Activated CD8-positive, alpha-beta memory T cell treated with anti-CD3 and anti-CD28 coated beads, Interleukin-2, amount 10 ng/mL, durations not matched to agents 7 days and 5 days (primary cell): ENCODE results near the gene TSPAN16. TPM values are rescaled to one million over a fixed set of nuclear protein-coding genes. Genes with fewer than 3 reads are reported as not detected.

Source experiments
- ATAC-seq: fragments of 150-1000 bp; cut with Tn5 transposase; one replicate; pipeline ENCODE4 v1.10.0; 2021; ENCODE audit warnings: moderate library complexity
- CTCF ChIA-PET: fragments of 350-600 bp; sonication (Branson Sonifier 250); formaldehyde crosslinking; loops from one replicate; lab custom pipeline; 2021; ENCODE audit warnings: antibody characterized with exemption; lab: Charles Lee
- DNase-seq: peaks from one replicate; pipeline ENCODE4 v3.0.0-alpha.2; 2020
- H3K27ac Mint-ChIP-seq: one replicate; pipeline ENCODE4 v1.8.0; 2021; ENCODE audit warnings: mild to moderate bottlenecking, mixed read lengths
- H3K27me3 Mint-ChIP-seq: one replicate; pipeline ENCODE4 v1.8.0; 2021; ENCODE audit warnings: mixed read lengths
- H3K36me3 Mint-ChIP-seq: one replicate; pipeline ENCODE4 v1.8.0; 2021; ENCODE audit warnings: mild to moderate bottlenecking, mixed read lengths
- H3K4me1 Mint-ChIP-seq: one replicate; pipeline ENCODE4 v1.8.0; 2021; ENCODE audit warnings: mixed read lengths
- H3K4me3 Mint-ChIP-seq: one replicate; pipeline ENCODE4 v1.8.0; 2021; ENCODE audit warnings: mild to moderate bottlenecking, moderate library complexity, mixed read lengths
- H3K9me3 Mint-ChIP-seq: one replicate; pipeline ENCODE4 v1.8.0; 2022; ENCODE audit warnings: low read depth, mixed read lengths
- total RNA-seq, 2 experiments: library from RNA; stranded (reverse); gene quantifications; one replicate each; pipeline ENCODE4 v1.2.3, GENCODE V29; 2021

TSPAN16 gene, protein sequence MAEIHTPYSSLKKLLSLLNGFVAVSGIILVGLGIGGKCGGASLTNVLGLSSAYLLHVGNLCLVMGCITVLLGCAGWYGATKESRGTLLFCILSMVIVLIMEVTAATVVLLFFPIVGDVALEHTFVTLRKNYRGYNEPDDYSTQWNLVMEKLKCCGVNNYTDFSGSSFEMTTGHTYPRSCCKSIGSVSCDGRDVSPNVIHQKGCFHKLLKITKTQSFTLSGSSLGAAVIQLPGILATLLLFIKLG
- not detected for total RNA-seq

DNA sequence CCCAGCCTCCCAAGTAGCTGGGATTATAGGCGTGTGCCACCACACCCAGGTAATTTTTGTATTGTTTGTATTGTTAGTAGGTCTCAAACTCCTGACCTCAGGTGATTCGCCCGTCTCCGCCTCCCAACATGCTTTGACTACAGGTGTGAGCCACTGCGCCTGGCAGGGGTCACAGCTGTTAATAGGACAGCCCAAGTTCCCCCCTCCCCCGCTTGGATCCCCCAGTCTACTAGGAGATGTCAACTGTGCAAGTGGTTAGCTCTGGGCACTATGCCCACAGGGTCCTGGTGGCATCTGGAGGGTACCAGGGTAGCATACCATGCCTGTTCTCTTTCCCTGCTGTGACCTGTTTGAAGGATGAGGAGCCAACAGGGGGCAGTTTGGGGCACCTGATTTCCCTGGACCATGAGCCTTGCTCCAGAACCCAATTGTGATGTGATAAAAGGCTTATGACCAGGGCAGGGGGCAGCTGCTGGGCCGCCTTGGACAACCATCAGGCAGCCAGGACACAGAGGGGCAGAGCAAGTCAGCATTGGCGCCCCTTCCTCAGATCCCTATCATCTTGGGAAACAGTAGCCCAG lies at the start of gene TSPAN16:
TSPAN16 (plus strand) TSS at position 496 of the 581 bp plus-strand sequence. CDS start 138 bp downstream, outside the sequence.
- H3K27me3 Mint-ChIP-seq, result peaks cover 45% of the 10 kb centered on the region
- no peaks in the 10 kb centered on the region for H3K9me3 Mint-ChIP-seq
- CTCF ChIA-PET, result interaction anchor here (0.5 to 2.2 kb wide), 7 partner anchors 16 to 411 kb away, joined by 3 to 15 read pairs (median 4); partner anchors contain the start of gene SWSAP1
- H3K27ac Mint-ChIP-seq, result no peak within 1 kb of the TSS
- H3K4me3 Mint-ChIP-seq, result no peak within 1 kb of the TSS
- no peaks in the 10 kb centered on the region for H3K36me3 Mint-ChIP-seq
- DNase-seq (no peak), ATAC-seq (no peak)
- peaks cover 5% of the 10 kb centered on the region for H3K4me1 Mint-ChIP-seq

DNA sequence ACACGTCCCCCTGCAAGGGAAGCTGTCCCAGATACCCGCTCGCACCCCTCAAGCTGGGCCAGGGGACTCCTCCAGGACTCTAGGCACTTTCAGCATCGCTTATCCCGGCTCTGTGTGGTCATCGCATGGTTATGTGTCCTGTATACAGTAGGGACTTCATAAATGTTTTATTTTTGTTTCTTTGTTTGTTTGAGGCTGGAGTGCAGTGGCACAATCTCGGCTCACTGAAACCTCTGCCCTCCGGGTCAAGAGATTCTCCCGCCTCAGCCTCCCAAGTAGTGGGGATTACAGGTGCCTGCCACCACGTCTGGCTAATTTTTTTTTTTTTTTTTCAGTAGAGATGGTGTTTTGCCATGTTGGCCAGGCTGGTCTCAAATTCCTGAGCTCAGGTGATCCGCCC lies 49.0 kb upstream of the TSPAN16 start:
- Mint-ChIP-seq H3K36me3 (no peaks in the 10 kb centered on the region), H3K4me3 (no peak overlapping the region), H3K27ac (no peak overlapping the region), H3K9me3 (no peaks in the 10 kb centered on the region), H3K27me3 (peaks cover 7% of the 10 kb centered on the region), H3K4me1 (peaks cover 2% of the 10 kb centered on the region)
- CTCF ChIA-PET, result interaction anchor here (0.7 kb wide), 1 partner anchor 128 kb away, joined by 3 read pairs; no protein-coding TSS in a partner anchor
- DNase-seq (no peak), ATAC-seq (no peak)

DNA sequence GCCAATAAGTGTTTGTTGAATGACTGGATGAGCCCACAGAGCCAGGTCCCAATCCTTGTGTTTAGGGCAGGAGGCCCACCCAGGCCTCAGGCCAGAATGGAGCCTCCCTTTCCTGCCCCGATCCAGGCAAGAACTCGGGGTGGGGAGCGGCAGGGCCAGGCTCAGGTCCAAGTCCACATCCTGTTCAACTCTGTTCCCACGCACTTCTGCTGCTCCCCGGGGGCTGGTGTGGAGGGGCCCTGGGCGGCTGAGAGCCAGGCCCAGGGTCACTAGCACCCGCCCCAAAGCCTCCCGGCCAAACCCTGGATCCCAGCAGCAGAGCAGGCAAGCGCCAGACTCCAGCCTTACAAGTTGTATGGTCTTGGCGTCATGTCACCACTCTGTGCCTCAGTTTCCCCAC lies 48.6 kb upstream of the TSPAN16 start:
- H3K36me3 Mint-ChIP-seq, result no peaks in the 10 kb centered on the region
- no peaks in the 10 kb centered on the region for H3K9me3 Mint-ChIP-seq
- H3K4me1 Mint-ChIP-seq, result peaks cover 2% of the 10 kb centered on the region
- H3K27me3 Mint-ChIP-seq, result peaks cover 7% of the 10 kb centered on the region
- H3K4me3 Mint-ChIP-seq, result no peak overlapping the region
- DNase-seq (no peak), ATAC-seq (no peak)
- CTCF ChIA-PET, result interaction anchor here (0.7 kb wide), 1 partner anchor 128 kb away, joined by 3 read pairs; no protein-coding TSS in a partner anchor
- no peak overlapping the region for H3K27ac Mint-ChIP-seq

GRCh38 chr19:11247934-11248333 lies 48.0 kb upstream of the TSPAN16 start:
- Mint-ChIP-seq H3K27ac (no peak overlapping the region), H3K27me3 (peaks cover 7% of the 10 kb centered on the region), H3K9me3 (no peaks in the 10 kb centered on the region), H3K36me3 (no peaks in the 10 kb centered on the region), H3K4me3 (no peak overlapping the region), H3K4me1 (peaks cover 2% of the 10 kb centered on the region)
- DNase-seq (no peak), ATAC-seq (no peak)
- CTCF ChIA-PET, result no interaction called here

DNA sequence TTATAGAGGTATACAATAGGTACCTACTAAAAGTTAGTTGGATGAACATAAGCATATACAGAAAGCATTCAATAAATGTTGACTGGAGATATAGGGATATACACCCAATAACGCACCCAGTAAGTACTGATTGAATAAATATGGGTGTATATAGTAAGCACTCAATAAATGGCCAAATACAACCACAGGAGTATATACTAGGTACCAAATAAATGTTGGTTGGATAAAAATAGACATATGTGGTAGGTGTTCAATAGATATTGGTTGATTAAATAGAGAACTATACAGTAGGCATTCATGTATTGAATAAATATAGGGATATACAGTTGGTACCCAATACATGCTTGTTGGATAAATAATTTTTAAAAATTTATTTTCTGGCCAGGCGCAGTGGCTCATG lies 47.1 kb upstream of the TSPAN16 start:
- Mint-ChIP-seq H3K4me3 (no peak overlapping the region), H3K27ac (no peak overlapping the region), H3K4me1 (no peaks in the 10 kb centered on the region), H3K9me3 (no peaks in the 10 kb centered on the region), H3K27me3 (peaks cover 6% of the 10 kb centered on the region), H3K36me3 (no peaks in the 10 kb centered on the region)
- CTCF ChIA-PET, result no interaction called here
- ATAC-seq (no peak), DNase-seq (no peak)

GRCh38 chr19:11251217-11251616 lies 44.7 kb upstream of the TSPAN16 start:
- no peak for ATAC-seq
- H3K4me3 Mint-ChIP-seq, result no peak overlapping the region
- peaks cover 11% of the 10 kb centered on the region for H3K27me3 Mint-ChIP-seq
- no peak for DNase-seq
- no peak overlapping the region for H3K27ac Mint-ChIP-seq
- no peaks in the 10 kb centered on the region for H3K4me1 Mint-ChIP-seq
- CTCF ChIA-PET, result no interaction called here
- no peaks in the 10 kb centered on the region for H3K9me3 Mint-ChIP-seq
- no peaks in the 10 kb centered on the region for H3K36me3 Mint-ChIP-seq

DNA sequence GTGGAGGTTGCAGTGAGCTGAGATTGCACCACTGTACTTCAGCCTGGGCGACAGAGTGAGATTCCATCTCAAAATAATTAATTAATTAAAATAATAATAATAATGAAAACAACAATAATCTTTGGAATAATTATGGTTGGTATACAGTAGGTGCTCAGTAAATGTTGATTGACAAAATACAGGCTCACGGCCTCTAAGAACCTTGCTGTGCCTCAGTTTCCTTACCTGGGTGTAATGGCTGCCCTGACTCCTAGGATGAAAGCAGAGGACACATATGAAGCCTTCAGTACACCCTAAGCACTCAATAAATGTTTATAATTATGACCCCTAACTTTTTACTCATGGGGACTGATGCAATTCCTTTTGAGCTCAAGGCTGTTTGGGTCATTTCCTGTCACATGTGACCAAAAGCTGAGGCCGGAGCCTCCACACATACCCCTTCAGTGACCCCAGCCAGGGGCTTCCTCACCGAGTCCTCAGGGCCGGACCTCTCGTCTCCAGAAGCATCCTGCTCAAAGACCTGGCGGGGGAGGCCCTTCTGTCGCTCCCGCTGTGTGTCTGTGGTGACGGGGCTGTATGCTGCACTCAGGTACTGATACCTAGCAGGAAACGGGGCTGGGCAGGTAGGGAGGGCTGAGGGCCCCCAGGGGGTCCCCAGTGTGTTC lies 44.2 kb upstream of the TSPAN16 start:
- no peaks in the 10 kb centered on the region for H3K36me3 Mint-ChIP-seq
- CTCF ChIA-PET, result no interaction called here
- no peak overlapping the region for H3K27ac Mint-ChIP-seq
- no peaks in the 10 kb centered on the region for H3K4me1 Mint-ChIP-seq
- H3K9me3 Mint-ChIP-seq, result no peaks in the 10 kb centered on the region
- H3K4me3 Mint-ChIP-seq, result no peak overlapping the region
- no peak for DNase-seq
- no peak for ATAC-seq
- H3K27me3 Mint-ChIP-seq, result peaks cover 8% of the 10 kb centered on the region

GRCh38 chr19:11252665-11253355 lies 43.1 kb upstream of the TSPAN16 start:
- DNase-seq, result no peak
- Mint-ChIP-seq H3K36me3 (no peaks in the 10 kb centered on the region), H3K4me3 (no peak overlapping the region), H3K9me3 (no peaks in the 10 kb centered on the region), H3K4me1 (no peaks in the 10 kb centered on the region), H3K27ac (no peak overlapping the region), H3K27me3 (peaks cover 8% of the 10 kb centered on the region)
- CTCF ChIA-PET, result no interaction called here
- ATAC-seq, result no peak

DNA sequence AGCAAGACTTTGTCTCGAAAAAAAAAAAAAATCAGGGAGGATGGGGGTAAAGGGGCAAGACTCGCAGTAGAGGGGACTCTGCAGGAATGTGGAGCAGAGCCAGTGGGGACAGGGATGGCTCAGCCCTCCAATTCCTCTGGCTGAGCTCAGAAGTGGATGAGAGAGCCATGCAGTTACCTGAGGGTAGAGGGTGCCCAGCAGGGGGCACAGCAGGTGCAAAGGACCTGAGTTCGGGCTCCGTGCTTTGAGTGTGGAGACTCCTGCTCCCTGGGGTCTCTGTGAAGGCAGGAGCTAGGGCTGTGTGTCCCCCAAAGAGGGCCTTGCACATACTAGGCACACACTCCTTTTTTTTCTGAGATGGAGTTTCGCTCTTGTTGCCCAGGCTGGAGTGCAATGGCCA lies 41.3 kb upstream of the TSPAN16 start:
- no peak for DNase-seq
- no peaks in the 10 kb centered on the region for H3K4me1 Mint-ChIP-seq
- no peak overlapping the region for H3K4me3 Mint-ChIP-seq
- peaks cover 8% of the 10 kb centered on the region for H3K27me3 Mint-ChIP-seq
- no peak overlapping the region for H3K27ac Mint-ChIP-seq
- no peaks in the 10 kb centered on the region for H3K9me3 Mint-ChIP-seq
- ATAC-seq, result no peak
- CTCF ChIA-PET, result interaction anchor here (0.6 to 1.5 kb wide), 3 partner anchors 11 to 228 kb away, joined by 3 to 4 read pairs (median 3); no protein-coding TSS in a partner anchor
- no peaks in the 10 kb centered on the region for H3K36me3 Mint-ChIP-seq

DNA sequence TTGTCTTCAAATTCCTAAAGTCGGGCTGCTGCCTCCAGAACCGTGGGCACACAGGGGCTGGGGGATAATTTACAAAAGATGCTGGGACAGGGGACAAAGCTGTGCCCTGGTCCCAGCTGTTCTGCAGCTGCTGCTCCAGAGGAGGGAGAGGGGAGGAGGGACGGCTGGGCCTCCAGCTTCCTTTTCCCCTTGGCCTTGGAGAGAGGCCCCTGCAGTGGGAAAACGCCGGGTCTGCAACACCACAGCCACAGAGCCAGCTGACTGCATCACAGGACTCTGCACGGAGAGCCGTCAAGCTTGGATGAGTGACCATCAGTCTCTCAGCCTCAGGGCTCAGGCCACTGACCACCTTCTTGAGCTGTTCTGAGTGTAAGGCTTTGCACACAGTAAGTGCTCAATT lies 39.8 kb upstream of the TSPAN16 start:
- CTCF ChIA-PET, result interaction anchor here (0.7 to 0.9 kb wide), 2 partner anchors 10 to 12 kb away, joined by 3 read pairs; no protein-coding TSS in a partner anchor
- peaks cover 19% of the 10 kb centered on the region for H3K27me3 Mint-ChIP-seq
- ATAC-seq (no peak), DNase-seq (no peak)
- no peak overlapping the region for H3K27ac Mint-ChIP-seq
- H3K9me3 Mint-ChIP-seq, result no peaks in the 10 kb centered on the region
- no peaks in the 10 kb centered on the region for H3K36me3 Mint-ChIP-seq
- H3K4me1 Mint-ChIP-seq, result no peaks in the 10 kb centered on the region
- no peak overlapping the region for H3K4me3 Mint-ChIP-seq

DNA sequence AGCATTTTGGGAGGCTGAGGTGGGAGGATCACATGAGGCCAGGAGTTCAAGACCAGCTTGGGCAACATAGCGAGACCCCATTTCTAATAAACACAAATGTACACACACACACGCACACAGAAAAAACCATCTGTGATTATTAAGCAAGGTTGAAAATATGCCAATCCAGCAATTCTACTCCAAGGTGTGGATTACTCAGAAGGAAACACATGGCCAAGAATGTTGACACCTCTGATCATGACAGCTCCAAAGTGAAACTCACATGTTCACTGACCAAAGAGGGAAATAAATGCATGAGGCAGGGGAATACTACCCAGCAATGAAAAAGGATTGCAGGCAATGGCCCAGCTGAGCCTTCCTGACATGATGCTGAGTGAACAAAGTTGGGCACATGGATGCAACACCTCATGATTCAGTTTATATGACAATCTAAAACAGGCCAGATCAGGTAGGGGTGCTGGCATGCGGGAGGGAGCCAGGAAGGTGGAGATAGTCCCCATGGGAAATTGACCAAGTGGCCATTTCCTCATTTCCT lies 38.0 kb upstream of the TSPAN16 start:
- no peak for ATAC-seq
- peaks cover 28% of the 10 kb centered on the region for H3K27me3 Mint-ChIP-seq
- CTCF ChIA-PET, result no interaction called here

DNA sequence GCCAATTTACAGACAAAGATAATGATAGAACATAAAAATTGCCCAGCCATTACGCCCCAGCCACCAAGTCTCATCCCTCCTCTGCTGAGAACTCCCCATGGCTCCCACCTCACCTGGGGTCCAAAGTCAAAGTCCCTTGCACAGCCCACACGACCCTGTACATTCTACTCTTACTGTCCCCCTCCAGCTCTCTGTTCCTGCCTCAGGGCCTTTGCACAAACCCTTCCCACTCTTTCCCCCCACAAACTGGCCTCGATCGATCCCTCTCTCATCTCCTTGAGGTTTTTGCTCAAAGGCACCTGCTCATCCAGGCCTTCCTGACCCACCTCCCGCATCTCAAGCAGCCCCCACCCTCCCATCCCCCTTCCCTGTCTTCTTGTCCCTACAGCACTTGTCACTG lies 35.0 kb upstream of the TSPAN16 start:
- DNase-seq (no peak), ATAC-seq (no peak)
- Mint-ChIP-seq H3K4me3 (no peak overlapping the region), H3K27ac (no peak overlapping the region), H3K36me3 (no peaks in the 10 kb centered on the region), H3K9me3 (no peaks in the 10 kb centered on the region), H3K27me3 (peaks cover 47% of the 10 kb centered on the region), H3K4me1 (peaks cover 3% of the 10 kb centered on the region)
- CTCF ChIA-PET, result interaction anchor here (0.6 kb wide), 1 partner anchor 76 kb away, joined by 3 read pairs; no protein-coding TSS in a partner anchor

More for the DNA sequence above, 38.0 kb upstream of the TSPAN16 start:
- Mint-ChIP-seq H3K9me3 (no peaks in the 10 kb centered on the region), H3K4me1 (peaks cover under 1% of the 10 kb centered on the region), H3K36me3 (no peaks in the 10 kb centered on the region), H3K4me3 (no peak overlapping the region), H3K27ac (no peak overlapping the region)
- DNase-seq, result no peak

- H3K4me3 Mint-ChIP-seq, result no peak overlapping the region
- H3K27me3 Mint-ChIP-seq, result peaks cover 49% of the 10 kb centered on the region
- H3K4me1 Mint-ChIP-seq, result peaks cover 3% of the 10 kb centered on the region
- no peak for ATAC-seq
- no peak overlapping the region for H3K27ac Mint-ChIP-seq
- no peaks in the 10 kb centered on the region for H3K9me3 Mint-ChIP-seq
- CTCF ChIA-PET, result interaction anchor here (0.6 kb wide), 1 partner anchor 76 kb away, joined by 3 read pairs; no protein-coding TSS in a partner anchor
- H3K36me3 Mint-ChIP-seq, result no peaks in the 10 kb centered on the region
- no peak for DNase-seq
These were observed 34.5 kb upstream of the TSPAN16 start for GRCh38 chr19:11261431-11261970.
